Cardiac fibroblast (primary cell): ENCODE measurements around the gene GSC.

Experiments used
- DNase-seq, 2 donors: peaks; one replicate each; pipeline versions ENCODE4 v3.0.0 to v3.0.0-alpha.2; 2010; ENCODE audit warnings: low read depth in 2 of 2
- H3K4me3 ChIP-seq, 2 donors: replicated peaks in 1 of 2; 1 replicate in 1 of 2; 2 replicates in 1 of 2; pipeline ENCODE4 v1.5.1; 2011; ENCODE audit warnings: low read depth in 2 of 2, low read length in 2 of 2, mild to moderate bottlenecking in 2 of 2, moderate library complexity in 1 of 2
- TF ChIP-seq, protein P1 (sequence below): IDR thresholded peaks from one replicate; pipeline ENCODE4 v1.5.1; 2011; ENCODE audit warnings: low read depth, mild to moderate bottlenecking, low read length, inconsistent platforms

GSC gene

DNA sequence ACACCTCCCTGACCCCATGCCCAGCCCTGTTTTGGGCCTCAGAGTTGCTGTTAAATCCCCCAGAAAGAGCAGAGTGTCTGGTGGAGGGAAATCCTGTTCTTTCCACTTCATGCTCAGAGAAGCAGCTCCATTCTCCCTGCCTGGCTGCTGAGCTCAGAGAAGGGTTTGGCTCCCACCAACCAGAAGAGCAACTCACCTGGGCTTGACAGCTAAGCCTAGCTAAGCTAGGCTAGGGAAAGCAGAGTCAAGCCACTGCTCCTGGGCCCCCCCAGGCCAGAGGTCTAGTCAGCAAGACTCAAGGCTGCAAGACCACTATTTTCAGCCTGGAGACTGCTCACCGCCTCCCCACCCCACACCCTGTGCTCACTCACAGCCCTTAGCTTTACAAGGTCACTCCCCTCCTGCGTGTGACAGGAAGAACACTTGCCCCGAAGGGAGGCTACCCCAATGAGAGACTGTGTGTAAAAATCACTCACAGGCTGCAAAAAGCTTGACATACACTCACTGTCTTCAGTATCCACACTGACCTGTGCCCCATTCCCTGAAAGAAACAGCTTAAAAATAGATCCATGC lies 13.5 kb downstream of the GSC start:
- no peak for DNase-seq
- TF ChIP-seq, protein P1, sequence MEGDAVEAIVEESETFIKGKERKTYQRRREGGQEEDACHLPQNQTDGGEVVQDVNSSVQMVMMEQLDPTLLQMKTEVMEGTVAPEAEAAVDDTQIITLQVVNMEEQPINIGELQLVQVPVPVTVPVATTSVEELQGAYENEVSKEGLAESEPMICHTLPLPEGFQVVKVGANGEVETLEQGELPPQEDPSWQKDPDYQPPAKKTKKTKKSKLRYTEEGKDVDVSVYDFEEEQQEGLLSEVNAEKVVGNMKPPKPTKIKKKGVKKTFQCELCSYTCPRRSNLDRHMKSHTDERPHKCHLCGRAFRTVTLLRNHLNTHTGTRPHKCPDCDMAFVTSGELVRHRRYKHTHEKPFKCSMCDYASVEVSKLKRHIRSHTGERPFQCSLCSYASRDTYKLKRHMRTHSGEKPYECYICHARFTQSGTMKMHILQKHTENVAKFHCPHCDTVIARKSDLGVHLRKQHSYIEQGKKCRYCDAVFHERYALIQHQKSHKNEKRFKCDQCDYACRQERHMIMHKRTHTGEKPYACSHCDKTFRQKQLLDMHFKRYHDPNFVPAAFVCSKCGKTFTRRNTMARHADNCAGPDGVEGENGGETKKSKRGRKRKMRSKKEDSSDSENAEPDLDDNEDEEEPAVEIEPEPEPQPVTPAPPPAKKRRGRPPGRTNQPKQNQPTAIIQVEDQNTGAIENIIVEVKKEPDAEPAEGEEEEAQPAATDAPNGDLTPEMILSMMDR, result no peak
- no peak overlapping the region for H3K4me3 ChIP-seq

DNA sequence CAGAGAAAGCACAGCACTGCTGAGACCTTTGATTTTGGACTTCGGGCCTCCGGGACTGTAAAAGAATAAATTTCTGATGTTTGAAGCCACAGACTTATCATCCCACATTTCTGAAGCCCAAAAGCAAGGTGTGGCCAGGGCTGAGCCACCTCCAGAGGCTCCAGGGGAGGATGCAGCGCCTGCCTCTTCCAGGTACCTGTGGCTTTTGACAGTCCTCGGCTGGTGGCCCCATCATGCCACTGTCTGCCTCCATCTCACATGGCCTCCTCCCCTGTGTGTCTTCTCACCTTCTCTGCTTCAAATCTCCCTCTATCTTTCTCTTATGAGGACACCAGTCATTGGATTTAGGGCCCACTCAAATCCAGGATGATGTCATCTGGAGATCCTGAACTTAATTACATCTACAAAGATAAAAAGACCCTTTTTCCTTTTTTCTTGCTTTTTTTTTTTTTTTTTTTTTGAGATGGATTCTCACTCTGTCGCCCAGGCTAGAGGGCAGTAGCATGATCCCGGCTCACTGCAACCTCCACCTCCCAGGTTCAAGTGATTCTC lies 15.4 kb downstream of the GSC start:
- DNase-seq, result no peak
- no peak overlapping the region for H3K4me3 ChIP-seq

DNA sequence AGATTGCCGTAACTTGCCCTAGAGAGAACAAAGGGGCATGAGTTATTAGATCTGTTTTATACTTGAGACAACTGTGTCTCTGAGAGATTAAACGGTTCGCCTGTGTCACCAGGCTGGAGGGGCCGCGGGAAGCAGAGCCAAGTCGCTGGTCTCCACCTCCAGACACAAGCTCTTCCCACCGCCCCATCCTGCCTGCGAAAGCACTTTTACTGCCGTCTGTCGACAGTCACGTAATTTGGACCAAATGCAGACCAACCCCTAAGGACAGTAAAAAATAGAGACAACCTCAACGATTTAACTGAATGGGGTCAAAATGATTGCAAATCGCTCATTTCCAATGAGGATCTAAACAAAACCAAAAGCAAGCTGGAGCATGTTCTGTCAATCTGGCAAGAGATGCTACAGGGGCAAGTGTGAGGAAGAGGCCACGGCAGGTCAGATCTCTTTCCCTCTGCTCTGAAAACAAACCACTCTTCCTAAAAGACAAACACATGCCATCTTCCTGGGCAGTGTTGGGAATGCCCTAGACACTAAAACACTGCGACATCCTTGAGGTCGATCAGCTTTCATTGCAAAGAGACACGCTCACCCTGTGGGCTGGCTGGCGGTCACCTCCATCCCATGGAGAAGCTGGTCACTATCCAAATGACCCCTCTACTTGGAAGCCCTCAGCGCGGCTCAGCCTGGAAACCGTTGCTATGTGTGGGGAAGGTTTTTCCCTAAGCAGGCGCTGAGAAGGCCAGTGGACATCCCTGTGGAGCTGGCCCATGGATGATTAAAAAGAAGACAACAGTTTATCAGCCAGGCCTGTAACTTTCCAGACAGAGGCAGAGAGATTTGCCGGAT lies 17.1 kb downstream of the GSC start:
- TF ChIP-seq, protein P1, result no peak
- H3K4me3 ChIP-seq, result no peak overlapping the region
- DNase-seq, result no peak

More for the DNA sequence above, 15.4 kb downstream of the GSC start:
- TF ChIP-seq, protein P1, result no peak

DNA sequence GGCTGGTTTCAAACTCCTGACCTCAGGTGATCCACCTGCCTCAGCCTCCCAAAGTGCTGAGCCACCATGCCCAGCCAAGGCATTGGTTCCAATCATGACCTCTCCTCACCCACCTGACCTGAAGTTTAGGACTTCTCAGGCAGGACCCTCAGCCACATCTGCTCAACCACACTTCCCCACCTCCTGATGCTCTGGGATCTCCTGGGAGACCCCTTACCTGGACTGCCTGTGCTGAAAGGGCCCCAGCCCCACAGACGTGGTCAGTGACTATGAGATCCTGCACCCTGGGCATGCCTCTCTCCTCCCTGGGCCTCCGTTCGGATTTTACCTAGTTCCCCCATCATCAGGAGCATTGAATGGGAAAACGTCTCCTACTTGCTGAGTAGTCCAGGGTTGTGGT lies 18.0 kb downstream of the GSC start:
- TF ChIP-seq, protein P1, result no peak
- H3K4me3 ChIP-seq, result no peak overlapping the region
- no peak for DNase-seq

DNA sequence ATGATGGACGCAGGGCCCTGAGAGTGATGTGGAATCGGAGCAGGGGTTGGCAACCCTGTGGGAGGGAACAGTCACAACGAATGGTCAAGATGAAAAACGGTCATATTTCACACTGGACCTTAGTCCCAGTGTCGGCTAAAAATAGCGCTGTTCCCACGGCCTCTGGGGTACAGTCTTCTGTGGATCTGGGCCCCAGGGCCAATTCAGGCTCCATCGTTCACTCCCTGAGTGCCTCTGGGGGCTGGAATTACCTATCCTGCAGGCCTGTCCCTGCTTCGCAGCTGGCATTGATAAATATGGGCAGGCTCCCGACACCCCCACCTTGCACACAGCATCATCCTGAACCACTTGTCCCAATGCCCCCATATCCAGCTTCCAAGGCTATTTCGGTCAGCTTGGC lies 18.6 kb downstream of the GSC start:
- TF ChIP-seq, protein P1, result no peak
- no peak overlapping the region for H3K4me3 ChIP-seq
- DNase-seq, result no peak

DNA sequence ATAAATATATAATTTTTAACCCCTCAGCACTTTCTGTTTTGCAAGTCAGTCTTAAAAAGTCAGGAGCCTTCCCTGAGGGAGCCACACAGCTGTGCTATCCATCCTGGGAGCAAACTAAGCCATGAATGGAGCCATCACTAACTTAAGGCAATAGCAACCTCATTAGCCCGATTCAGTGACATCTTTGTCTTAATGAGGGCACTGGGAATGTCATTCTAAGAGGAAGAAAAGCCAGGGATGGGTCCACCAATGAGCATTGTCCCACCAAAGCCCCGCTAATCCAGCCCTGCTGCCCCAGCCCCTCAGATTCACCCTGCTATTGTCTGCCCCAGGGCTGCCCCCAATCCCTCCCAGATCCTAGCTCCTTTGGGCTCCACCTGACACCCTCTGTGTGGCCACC lies 19.5 kb downstream of the GSC start:
- H3K4me3 ChIP-seq, result no peak overlapping the region
- no peak for DNase-seq
- TF ChIP-seq, protein P1, result no peak
